ENCODE results near the gene MDN1.

MDN1 gene

DNA sequence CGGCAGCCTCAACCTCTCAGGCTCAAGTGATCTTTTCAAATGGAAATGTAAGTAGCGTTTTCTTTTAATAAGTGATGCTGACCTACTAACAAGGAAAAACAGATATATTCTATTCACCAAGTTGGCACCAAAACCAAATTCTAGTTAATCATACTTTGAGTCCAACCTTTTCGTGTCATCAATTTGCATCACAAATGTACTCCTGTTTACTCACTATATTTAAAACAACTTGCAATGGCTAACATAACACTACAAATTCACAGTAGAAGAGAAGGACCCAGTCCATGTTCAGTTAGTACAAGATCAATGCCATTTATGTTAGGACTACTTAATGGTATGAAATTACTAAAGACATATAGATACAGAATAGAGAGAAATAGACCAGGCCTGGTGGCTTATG lies 50.0 kb downstream of the MDN1 start:
- in situ Hi-C loops (cut with HindIII; ENCODE audit: low sequenced_read_pairs) = no loop called here

DNA sequence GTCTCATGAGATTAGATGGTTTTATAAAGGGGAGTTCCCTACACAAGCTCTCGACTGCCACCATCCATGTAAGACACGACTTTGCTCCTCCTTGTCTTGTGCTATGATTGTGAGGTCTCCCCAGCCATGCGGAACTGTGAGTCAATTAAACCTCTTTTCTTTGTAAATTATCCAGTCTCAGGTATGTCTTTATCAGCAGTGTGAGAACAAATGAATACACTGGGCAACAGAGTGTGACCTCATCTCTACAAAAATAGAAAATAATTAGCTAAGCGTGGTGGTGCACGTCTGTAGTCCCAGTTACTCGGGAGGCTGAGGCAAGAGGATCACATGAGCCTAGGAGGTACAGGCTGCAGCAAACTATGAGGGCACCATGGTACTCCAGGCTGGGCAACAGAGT lies 51.3 kb downstream of the MDN1 start:
- in situ Hi-C loops (cut with HindIII; ENCODE audit: low sequenced_read_pairs) = no loop called here

DNA sequence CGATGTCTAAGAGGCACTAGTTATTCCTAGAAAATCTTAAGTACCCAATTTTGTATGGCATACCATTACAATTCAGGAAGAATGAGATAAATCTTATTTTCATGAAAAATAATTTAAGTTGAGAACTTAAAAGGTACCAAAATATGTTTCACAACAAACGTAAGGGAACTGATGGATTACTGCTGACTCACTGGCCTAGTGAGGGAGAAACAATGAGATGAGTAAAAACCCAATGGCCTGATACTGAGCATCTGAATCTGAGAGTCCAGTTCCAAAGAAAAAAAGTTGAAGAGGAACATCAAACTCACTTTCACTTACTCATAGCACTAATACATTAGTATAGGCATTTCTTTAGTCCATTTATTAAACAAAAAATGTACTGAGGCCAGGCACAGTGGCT lies 56.0 kb downstream of the MDN1 start:
- in situ Hi-C loops (cut with HindIII; ENCODE audit: low sequenced_read_pairs) = loop anchor here (5.0 kb wide), 1 partner anchor 116 kb away; no protein-coding TSS in a partner anchor

DNA sequence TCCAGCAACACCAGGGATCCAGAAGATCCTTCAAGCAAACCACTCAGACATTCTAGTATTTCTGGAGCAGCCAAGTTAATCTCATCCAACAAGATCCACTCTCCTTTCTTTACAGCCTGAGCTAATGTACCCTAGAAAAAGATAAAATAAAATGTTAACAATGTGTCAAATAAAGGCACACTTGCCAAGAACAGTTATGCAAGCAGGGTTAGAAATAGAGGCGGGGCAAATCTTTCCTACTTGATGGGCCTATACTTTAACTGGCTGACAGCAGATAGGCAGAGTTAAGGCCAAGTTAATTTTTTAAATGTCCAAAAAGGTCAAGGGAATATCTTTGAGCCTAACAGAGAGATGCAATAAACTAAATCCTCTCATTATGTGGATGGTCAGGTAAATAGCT lies 60.8 kb downstream of the MDN1 start:
- in situ Hi-C loops (cut with HindIII; ENCODE audit: low sequenced_read_pairs) = no loop called here

DNA sequence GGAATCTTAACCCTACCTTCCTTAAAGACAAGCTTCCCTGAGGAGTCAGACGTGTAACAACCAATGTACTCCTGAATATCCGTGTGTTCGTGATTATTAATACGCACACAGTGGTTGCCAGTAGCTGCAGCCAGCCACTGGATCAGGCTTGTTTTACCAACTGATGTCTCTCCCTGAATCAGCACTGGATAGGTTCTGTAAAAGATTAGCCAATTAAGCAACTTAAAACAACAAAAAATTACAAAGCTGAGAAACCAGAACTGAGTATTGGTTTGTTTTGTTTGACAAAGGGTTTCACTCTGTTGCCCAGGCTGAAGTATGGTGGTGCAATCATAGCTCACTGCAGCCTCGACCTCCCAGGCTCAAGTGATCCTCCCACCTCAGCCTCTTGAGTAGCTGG lies 69.3 kb downstream of the MDN1 start:
- in situ Hi-C loops (cut with HindIII; ENCODE audit: low sequenced_read_pairs) = loop anchor here (5.0 kb wide), 1 partner anchor 62 kb away; no protein-coding TSS in a partner anchor

DNA sequence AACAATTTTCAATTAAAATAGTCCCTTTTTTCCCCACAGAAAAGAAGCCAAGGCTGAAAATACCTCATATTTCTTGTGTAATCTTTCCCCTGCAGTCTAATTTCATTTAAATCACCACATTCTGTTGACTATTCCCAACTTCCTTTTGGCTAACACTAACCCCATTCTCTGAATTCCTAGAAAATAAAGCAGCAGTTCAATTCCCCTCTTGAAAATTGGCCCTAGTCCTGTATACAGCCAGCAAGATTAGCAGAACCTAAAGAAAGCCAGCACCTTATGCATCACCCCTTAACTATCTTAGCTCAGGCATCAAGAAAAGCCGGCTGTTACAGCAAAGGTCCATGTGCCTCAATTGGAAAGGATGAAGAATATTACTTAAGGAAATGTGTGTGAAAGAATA lies 69.7 kb downstream of the MDN1 start:
- in situ Hi-C loops (cut with HindIII; ENCODE audit: low sequenced_read_pairs) = loop anchor here (5.0 kb wide), 1 partner anchor 62 kb away; no protein-coding TSS in a partner anchor

DNA sequence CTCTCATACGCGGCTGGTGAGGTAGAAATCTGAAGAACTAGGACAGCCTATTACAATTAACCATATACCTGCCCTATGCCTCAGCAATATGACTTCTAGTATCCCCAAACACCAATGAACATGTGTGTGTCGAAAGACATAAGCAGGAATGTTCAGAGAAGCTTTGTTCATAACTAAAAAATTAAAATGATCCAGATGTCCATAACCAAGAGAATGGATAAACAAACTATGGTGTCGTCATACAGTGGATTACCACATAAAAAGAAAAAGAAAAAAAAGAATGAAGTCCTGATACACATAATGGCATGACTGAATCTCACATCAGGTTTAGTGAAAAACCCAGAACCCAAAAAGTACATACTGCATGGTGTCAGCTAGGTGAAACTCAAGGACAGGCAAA lies 73.9 kb downstream of the MDN1 start:
- in situ Hi-C loops (cut with HindIII; ENCODE audit: low sequenced_read_pairs) = no loop called here

DNA sequence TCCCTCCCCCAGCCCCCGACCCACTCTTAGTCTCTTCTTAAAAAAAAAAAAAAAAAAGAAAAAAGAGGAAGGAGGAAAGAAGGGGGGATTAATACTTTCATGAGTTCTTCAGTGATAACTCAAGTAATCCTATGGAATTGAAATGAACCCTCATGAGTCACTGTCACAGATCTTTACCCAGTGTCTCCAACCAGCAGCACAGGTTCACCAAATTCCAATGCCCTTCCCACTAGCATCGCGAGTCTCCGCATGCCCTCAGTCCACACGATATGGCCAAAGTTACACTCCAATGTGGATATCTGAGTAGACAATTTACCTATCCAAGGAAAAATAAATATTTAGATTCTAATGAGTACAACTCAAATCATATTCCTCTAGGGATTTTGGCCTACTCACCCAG lies 74.5 kb downstream of the MDN1 start:
- in situ Hi-C loops (cut with HindIII; ENCODE audit: low sequenced_read_pairs) = no loop called here

DNA sequence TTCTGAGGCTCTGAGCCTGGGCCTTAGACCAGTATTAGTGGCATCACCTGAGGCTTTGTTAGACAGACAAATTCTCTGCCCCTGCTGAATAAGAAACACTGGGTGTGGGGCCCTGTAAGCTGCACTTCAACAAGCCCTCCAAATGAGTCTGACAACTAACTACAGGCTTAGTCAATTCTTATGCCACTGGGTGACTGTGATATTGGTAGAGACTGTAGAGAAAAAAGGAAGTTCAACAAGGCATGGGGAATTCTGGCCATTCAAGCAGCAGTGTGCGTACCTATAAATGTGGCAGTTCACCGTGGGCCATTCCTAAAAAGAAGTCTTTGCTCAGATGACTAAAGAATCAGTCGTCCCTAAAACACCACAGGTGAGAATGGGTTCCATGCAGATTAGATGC lies 82.7 kb downstream of the MDN1 start:
- in situ Hi-C loops (cut with HindIII; ENCODE audit: low sequenced_read_pairs) = loop anchor here (10.0 kb wide), 1 partner anchor 302 kb away; the partner anchor contains the start of gene ANKRD6

DNA sequence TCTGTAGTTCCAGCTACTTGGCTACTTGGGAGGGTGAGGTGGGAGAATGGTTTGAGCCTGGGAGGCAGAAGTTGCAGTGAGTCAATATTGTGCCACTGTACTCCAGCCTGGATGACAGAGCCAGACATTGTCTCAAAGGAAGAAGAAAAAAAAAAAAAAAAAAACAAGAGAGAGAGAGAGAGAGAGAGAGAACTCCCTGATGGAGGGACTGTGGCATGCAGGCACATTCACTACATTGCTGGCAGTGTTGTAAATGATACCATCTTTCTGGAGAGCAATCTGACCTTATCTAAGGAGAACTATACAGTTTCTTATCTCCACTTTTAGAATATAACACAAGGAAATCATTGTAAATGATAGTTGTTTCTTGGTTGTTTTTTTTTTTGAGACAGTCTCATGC lies 85.1 kb downstream of the MDN1 start:
- in situ Hi-C loops (cut with HindIII; ENCODE audit: low sequenced_read_pairs) = loop anchor here (10.0 kb wide), 1 partner anchor 300 kb away; the partner anchor contains the start of gene ANKRD6

DNA sequence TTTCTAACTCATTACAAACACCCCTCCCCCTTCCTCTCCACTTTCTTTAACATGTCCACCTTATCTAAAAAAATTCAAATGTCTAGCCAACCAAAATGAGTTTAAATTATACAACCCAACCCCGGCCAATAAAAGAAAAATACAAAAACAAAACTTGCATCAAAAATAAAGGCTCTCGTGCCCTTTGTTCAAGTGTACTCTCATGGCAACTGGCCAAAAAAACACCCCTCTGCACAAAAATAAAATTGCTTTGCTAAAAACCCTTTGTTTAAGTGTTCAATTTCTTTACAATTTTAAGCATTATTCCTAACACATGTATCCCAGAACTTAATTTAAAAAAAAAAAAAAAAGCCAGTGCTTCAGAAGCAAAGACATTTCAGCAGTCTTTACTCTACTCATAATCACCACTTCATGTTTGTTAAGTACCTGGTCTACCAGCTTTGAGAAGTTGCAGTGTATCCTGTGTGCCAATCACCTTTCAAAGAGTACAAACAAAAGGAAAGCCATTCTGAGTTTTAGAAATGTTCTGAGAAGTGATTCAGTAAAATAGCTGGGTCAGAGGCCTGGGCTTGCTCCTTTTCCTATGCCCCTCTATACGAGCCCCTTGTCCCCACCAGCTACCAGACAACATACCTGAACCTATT lies 87.5 kb downstream of the MDN1 start:
- in situ Hi-C loops (cut with HindIII; ENCODE audit: low sequenced_read_pairs) = loop anchor here (10.0 kb wide), 1 partner anchor 297 kb away; the partner anchor contains the start of gene ANKRD6

DNA sequence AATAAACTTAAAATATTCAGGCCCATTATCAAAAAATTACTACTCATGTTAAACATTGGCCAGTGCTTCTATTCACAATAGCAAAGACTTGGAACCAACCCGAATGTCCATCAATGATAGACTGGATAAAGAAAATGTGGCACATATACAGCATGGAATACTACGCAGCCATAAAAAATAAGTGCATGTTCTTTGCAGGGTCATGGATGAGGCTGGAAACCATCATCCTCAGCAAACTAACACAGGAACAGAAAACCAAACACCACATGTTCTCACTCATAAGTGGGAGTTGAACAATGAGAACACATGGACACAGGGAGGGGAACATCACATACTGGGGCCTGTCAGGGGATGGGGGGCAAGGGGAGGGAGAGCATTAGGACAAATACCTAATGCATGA lies 88.3 kb downstream of the MDN1 start:
- in situ Hi-C loops (cut with HindIII; ENCODE audit: low sequenced_read_pairs) = loop anchor here (10.0 kb wide), 1 partner anchor 296 kb away; the partner anchor contains the start of gene ANKRD6

DNA sequence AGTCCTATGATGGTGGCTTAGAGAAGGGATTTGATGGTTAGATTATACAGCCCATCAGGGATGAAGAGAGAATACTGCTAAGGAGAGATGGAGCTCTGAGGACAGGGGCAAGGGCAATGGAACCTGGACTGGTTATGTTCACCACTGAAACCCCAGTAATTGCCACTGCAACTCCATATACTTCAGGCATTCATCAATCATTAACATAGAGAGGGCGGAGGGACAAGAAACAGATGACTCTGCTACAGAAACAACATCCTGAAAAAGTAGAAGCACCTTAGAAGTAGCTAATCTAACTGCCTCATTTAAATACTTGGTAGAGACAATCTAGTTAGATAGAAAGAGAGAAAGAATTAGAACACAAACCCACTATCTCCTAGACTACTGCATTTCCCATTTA lies 89.8 kb downstream of the MDN1 start:
- in situ Hi-C loops (cut with HindIII; ENCODE audit: low sequenced_read_pairs) = loop anchor here (10.0 kb wide), 1 partner anchor 295 kb away; the partner anchor contains the start of gene ANKRD6

DNA sequence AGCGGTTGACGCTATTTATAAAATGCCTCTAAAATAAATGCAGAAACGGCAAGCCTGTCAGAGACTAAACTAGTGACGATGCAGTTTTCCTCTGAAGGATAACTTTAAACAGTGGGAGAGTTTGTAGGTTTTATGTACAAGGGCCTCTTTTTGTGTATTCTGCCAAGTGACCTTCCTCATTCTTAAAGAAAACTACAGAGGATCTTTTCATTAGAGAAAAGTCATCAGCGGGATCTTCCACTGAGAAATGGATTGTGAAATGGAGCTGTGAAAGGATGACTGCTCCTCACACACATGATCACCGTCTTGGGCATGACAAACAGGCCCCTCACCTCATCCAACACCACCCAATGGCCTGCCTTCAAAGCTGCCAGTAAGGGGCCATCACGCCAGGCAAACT lies 92.1 kb downstream of the MDN1 start:
- in situ Hi-C loops (cut with HindIII; ENCODE audit: low sequenced_read_pairs) = no loop called here

DNA sequence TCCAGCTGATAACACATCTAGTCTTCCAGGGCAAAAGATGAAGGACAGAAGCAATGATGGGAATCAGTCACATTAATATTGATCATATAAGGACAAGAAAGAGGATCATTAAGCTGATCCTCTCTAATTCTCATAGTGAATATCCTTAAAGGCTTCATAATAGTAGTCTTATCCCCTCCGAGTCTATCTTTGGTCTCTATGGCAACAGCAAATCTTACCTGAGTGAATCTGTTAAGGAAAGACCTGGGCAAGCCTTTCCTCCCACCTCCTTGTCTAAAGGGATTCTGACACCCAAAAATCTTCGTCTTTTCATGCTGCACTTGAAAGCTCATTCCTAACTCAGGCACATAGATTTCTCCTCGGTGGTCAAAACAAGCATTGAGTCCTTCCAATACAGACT lies 94.6 kb downstream of the MDN1 start:
- in situ Hi-C loops (cut with HindIII; ENCODE audit: low sequenced_read_pairs) = no loop called here

DNA sequence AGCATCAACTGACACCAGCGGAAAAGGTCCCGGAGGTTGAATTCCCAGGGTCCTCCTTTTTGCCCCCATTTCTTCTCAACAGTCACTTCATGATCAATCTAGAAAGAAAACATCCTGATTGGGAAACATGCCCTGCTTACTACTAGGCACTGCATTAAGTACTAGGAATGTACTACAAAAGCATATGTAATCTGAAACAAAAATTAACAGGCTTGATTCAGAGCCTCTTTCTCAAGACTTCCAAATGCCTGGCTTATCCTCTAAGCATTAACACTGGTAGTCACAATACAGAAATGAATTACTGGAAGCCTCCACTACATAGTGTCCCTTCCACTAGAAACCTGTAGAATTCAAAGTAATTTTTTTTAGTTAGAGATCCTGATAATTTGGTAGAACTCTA lies 96.5 kb downstream of the MDN1 start:
- in situ Hi-C loops (cut with HindIII; ENCODE audit: low sequenced_read_pairs) = no loop called here

DNA sequence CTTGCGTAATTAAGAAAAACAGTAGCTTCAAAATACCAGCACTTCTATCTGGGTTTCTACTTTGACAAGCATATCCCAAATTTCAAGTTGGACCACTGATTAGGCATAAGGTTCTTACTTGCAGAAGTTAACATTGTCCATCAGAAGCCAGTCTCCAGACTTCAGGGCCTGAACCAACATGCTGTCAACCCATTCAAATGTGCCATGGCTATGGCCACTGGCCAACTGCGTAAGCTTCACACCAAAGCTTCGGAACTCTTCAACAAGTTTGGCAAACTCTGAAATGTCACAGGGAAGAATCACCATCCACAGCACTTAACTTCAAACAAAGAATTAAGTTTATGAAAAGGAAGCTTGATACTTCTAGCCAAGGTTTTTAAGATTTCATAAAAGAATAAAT lies 103.1 kb downstream of the MDN1 start:
- in situ Hi-C loops (cut with HindIII; ENCODE audit: low sequenced_read_pairs) = loop anchor here (5.0 kb wide), 1 partner anchor 69 kb away; no protein-coding TSS in a partner anchor

DNA sequence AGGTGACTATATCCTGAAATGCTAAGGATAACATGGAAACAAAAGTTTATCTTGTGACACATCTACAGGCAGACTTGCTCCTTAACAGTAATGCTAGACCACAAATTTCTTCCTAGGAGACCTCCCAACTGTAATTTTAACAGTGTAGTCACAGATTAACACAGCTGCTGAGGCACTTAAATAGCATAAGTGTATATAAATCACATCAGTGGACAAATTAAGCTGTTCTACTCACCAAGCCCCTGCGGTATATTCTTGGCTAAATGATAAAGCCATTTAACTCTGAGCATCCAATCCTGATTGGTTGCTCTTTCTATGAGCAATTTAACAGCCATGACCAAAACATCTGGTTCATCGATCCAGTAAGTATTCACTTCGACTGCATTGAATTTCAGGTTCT lies 107.8 kb downstream of the MDN1 start:
- in situ Hi-C loops (cut with HindIII; ENCODE audit: low sequenced_read_pairs) = no loop called here

DNA sequence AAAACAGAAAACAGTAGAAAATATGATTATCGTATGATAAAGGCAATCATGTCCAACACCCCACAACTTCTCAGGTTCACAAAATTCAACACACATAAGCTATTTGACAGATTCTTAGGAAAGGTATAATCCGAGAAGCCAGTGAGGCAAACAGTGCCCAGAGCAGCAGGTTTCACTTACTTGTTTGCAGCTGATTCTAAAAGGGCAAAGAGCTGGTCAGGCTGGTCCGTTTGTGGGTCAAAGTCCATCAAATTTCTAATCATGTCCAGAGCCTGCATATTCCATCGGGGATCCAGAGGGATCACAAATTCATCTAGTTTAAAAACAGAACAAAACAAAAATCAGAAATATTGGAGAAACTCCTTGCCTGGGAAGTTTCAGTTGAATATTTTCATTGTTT lies 111.3 kb downstream of the MDN1 start:
- in situ Hi-C loops (cut with HindIII; ENCODE audit: low sequenced_read_pairs) = no loop called here

DNA sequence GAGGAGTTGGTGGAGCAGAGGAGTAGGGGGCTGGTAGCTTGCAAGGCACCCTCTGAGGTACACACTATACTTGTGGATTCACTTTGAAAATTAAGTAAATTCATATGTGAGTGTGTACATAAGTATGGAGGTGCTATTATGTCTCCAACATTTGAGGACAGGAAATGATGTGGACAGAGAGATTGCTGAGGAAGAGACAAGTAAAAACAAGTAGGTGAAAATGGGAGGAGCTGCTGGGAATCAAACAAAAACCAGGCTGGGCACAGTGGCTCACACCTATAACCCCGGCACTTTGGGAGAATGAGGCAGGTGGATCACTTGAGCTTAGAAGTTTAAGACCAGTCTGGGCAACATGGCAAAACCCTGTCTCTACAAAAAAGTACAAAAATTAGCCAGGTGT lies 111.8 kb downstream of the MDN1 start:
- in situ Hi-C loops (cut with HindIII; ENCODE audit: low sequenced_read_pairs) = no loop called here

DNA sequence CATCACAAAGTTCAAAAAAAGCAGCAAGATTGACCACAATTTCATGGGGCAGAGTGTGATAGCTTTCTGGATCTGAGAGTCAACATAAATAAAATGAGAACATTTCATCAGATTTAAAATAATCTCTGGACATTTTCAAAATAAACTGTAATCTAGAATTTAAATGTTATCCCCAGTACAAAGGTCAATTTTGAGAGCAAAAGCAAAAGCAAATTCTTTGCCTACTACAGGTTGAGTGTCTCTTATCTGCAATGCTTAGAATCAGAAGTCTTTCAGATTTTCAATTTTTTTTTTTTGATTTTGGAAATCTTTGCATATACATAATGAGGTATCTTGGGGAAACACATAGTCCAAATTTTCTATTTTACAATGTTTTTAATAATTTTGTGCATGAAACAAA lies 113.5 kb downstream of the MDN1 start:
- in situ Hi-C loops (cut with HindIII; ENCODE audit: low sequenced_read_pairs) = no loop called here

DNA sequence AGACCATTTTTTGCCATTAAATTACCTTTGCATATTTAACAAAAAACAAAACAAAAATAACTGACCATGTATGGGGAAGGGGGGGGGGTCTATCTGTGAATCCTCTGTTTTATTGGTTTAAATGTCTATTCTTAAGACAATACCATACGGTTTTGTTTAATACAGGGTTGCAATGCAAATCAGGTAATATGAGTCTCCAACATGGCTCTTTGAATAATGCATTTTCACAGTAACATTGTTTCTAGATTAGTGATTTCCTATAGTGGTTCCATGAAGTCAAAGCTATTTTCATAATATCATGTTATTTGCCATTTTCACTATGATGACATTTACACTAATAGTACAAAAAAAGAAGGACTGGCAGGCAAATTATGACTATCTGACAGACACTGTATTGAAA lies 116.3 kb downstream of the MDN1 start:
- in situ Hi-C loops (cut with HindIII; ENCODE audit: low sequenced_read_pairs) = no loop called here

DNA sequence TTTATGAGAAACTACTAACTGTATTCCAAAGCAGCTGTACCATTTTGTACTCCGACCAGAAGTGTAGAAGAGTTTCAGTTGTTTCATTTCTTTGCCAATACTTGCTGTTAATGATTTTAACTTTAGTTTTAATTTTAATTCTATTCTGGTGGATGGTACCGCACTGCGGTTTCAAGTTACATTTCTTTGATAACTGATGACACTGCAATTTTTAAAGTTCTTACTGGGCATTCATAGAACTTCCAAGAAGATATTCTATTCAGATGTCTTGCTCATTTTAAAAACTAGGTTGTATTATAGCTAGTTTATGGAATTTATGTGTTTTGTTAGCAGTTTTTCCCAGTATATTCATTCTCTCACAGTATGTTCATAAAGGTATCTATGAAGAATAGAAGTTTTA lies 117.2 kb downstream of the MDN1 start:
- in situ Hi-C loops (cut with HindIII; ENCODE audit: low sequenced_read_pairs) = no loop called here

All from endothelial cell of hepatic sinusoid (primary cell).